Measurements from ENCODE around the gene ALK.

ALK gene

GRCh38 chr2:29921560-29921915 lies at the start of gene ALK:
Gene ALK, minus strand, starts transcription at chr2:29921586. Its CDS starts 927 bp downstream, at chr2:29920659.
- no peak for TF ChIP-seq CTCF (IDR thresholded peaks at IDR 0.05; ENCODE audit: control insufficient read depth, insufficient read depth, low read depth, low read length, missing control alignments)
- H3K4me3 ChIP-seq (ENCODE audit: control insufficient read depth, low read depth, low read length): peak within 1 kb of the TSS; percentile 24
- peak; percentile 34 for DNase-seq (ENCODE audit: low read depth)

GRCh38 chr2:29966266-29966665 lies 44.9 kb upstream of the ALK start:
- DNase-seq (ENCODE audit: low read depth): no peak
- TF ChIP-seq CTCF (IDR thresholded peaks at IDR 0.05; ENCODE audit: control insufficient read depth, insufficient read depth, low read depth, low read length, missing control alignments): no peak
- H3K4me3 ChIP-seq (ENCODE audit: control insufficient read depth, low read depth, low read length): no peak overlapping the region

- no peak for DNase-seq (ENCODE audit: low read depth)
- H3K4me3 ChIP-seq (ENCODE audit: control insufficient read depth, low read depth, low read length): no peak overlapping the region
- no peak for TF ChIP-seq CTCF (IDR thresholded peaks at IDR 0.05; ENCODE audit: control insufficient read depth, insufficient read depth, low read depth, low read length, missing control alignments)
Measured at GRCh38 chr2:29963972-29964570, 42.7 kb upstream of the ALK start.

GRCh38 chr2:29962922-29963321 lies 41.5 kb upstream of the ALK start:
- DNase-seq (ENCODE audit: low read depth): no peak
- H3K4me3 ChIP-seq (ENCODE audit: control insufficient read depth, low read depth, low read length): no peak overlapping the region
- no peak for TF ChIP-seq CTCF (IDR thresholded peaks at IDR 0.05; ENCODE audit: control insufficient read depth, insufficient read depth, low read depth, low read length, missing control alignments)

- no peak for DNase-seq (ENCODE audit: low read depth)
- no peak for TF ChIP-seq CTCF (IDR thresholded peaks at IDR 0.05; ENCODE audit: control insufficient read depth, insufficient read depth, low read depth, low read length, missing control alignments)
- no peak overlapping the region for H3K4me3 ChIP-seq (ENCODE audit: control insufficient read depth, low read depth, low read length)
Measured at GRCh38 chr2:29954316-29954715, 32.9 kb upstream of the ALK start.

GRCh38 chr2:29952973-29953372 lies 31.6 kb upstream of the ALK start:
- H3K4me3 ChIP-seq (ENCODE audit: control insufficient read depth, low read depth, low read length): no peak overlapping the region
- no peak for DNase-seq (ENCODE audit: low read depth)
- TF ChIP-seq CTCF (IDR thresholded peaks at IDR 0.05; ENCODE audit: control insufficient read depth, insufficient read depth, low read depth, low read length, missing control alignments): no peak

- no peak for TF ChIP-seq CTCF (IDR thresholded peaks at IDR 0.05; ENCODE audit: control insufficient read depth, insufficient read depth, low read depth, low read length, missing control alignments)
- no peak overlapping the region for H3K4me3 ChIP-seq (ENCODE audit: control insufficient read depth, low read depth, low read length)
- no peak for DNase-seq (ENCODE audit: low read depth)
Measured at GRCh38 chr2:29951576-29951975, 30.2 kb upstream of the ALK start.

Measured in AG09309 (cell line).